GM18870 (cell line): Measurements from ENCODE around the gene STK17A.

Source experiments
- ATAC-seq: cut with Tn5 transposase; IDR thresholded peaks from one replicate; pipeline ENCODE4 v1.9.1; 2021; ENCODE audit warnings: moderate library complexity; ENCODE audit not compliant: unreplicated experiment

Gene STK17A

GRCh38 chr7:43582503-43583423 lies at the start of gene STK17A:
TSS of gene STK17A (plus strand) at chr7:43583108. CDS start at chr7:43583244, 136 bp downstream.
- ATAC-seq, result peak; percentile 39

- ATAC-seq, result no peak
Observed at GRCh38 chr7:43533801-43534479, 49.0 kb upstream of the STK17A start.

GRCh38 chr7:43535031-43535451 lies 47.9 kb upstream of the STK17A start:
- no peak for ATAC-seq

GRCh38 chr7:43535810-43536585 lies 46.9 kb upstream of the STK17A start:
- ATAC-seq, result no peak

- ATAC-seq, result no peak
Observed at GRCh38 chr7:43536773-43537172, 46.1 kb upstream of the STK17A start.

GRCh38 chr7:43537765-43538403 lies 45.0 kb upstream of the STK17A start:
- ATAC-seq, result no peak

GRCh38 chr7:43538404-43538771 lies 44.5 kb upstream of the STK17A start:
- ATAC-seq, result no peak

- ATAC-seq, result no peak
Observed at GRCh38 chr7:43540471-43540870, 42.4 kb upstream of the STK17A start.

GRCh38 chr7:43542716-43543115 lies 40.2 kb upstream of the STK17A start:
- ATAC-seq, result no peak

GRCh38 chr7:43546231-43546630 lies 36.7 kb upstream of the STK17A start:
- no peak for ATAC-seq

GRCh38 chr7:43550427-43550826 lies 32.5 kb upstream of the STK17A start:
- ATAC-seq, result no peak

GRCh38 chr7:43552122-43552521 lies 30.8 kb upstream of the STK17A start:
- no peak for ATAC-seq

GRCh38 chr7:43553999-43554398 lies 28.9 kb upstream of the STK17A start:
- no peak for ATAC-seq

GRCh38 chr7:43554423-43554822 lies 28.5 kb upstream of the STK17A start:
- no peak for ATAC-seq

GRCh38 chr7:43557831-43558495 lies 24.9 kb upstream of the STK17A start:
- ATAC-seq, result no peak

- no peak for ATAC-seq
Observed at GRCh38 chr7:43559171-43559945, 23.6 kb upstream of the STK17A start.

GRCh38 chr7:43559946-43560335 lies 23.0 kb upstream of the STK17A start:
- no peak for ATAC-seq

- ATAC-seq, result no peak
Observed at GRCh38 chr7:43560742-43561330, 22.1 kb upstream of the STK17A start.

- ATAC-seq, result no peak
Observed at GRCh38 chr7:43562383-43562782, 20.5 kb upstream of the STK17A start.
